Measurements from ENCODE around the gene UBE2H. TPM values are rescaled to one million over a fixed set of nuclear protein-coding genes. Genes with fewer than 3 reads are reported as not detected.

The UBE2H gene
- total and polyA plus RNA-seq, 2 of the 4 experiments (the other 2 are of a cell fraction), result 34.6 to 49.4 TPM

- H3K56ac ChIP-seq (ENCODE audit: extremely low read depth, insufficient read depth, low read length), result no peak overlapping the region
- BruUV-seq (replicated peaks), result no TSS peak
- CTCF ChIA-PET, result no interaction called here
- ATAC-seq (ENCODE audit: low read depth), result no peak
- H4K91ac ChIP-seq (ENCODE audit: insufficient read depth, low read depth, low read length), result no peak overlapping the region
- no peaks in the 10 kb centered on the region for H3K9me3 ChIP-seq (ENCODE audit: control insufficient read depth, insufficient read depth, low read length)
- peaks cover 10% of the 10 kb centered on the region for H3K4me1 ChIP-seq (ENCODE audit: control insufficient read depth, insufficient read depth, low read length)
- H3K9me1 ChIP-seq (ENCODE audit: insufficient read depth, low read length), result peaks cover 2% of the 10 kb centered on the region; the same call in 1 of the 2 replicates
- POLR2A ChIA-PET (ENCODE audit: unreplicated experiment), result interaction anchor here (0.6 kb wide), 1 partner anchor 52 kb away, joined by 9 read pairs; no protein-coding TSS in a partner anchor
- H3K4me3 ChIP-seq (ENCODE audit: insufficient read depth, low read depth, low read length), result no peak overlapping the region
- in situ Hi-C loops (cut with MboI; ENCODE audit: low sequenced_read_pairs) (no loop called here), dilution Hi-C loops (cut with HindIII; ENCODE audit: low sequenced_read_pairs, unreplicated experiment) (no loop called here), intact Hi-C loops (cut with micrococcal nuclease) (no loop called here)
- H2AK9ac ChIP-seq (replicated peaks; ENCODE audit: low read depth, low read length, poor library complexity), result no peak overlapping the region
- H3K9ac ChIP-seq (ENCODE audit: low read depth, low read length), result no peak overlapping the region
- H2BK15ac ChIP-seq (ENCODE audit: low read depth, low read length), result no peak overlapping the region
- WGBS, 2 experiments (ENCODE audit: extremely low coverage in 2 of 2, insufficient read length in 1 of 2), result no CpG with 5 or more reads among the region's 2 CpGs
- no peak overlapping the region for H3K18ac ChIP-seq (ENCODE audit: low read depth, low read length)
- H3K36me3 ChIP-seq (ENCODE audit: control insufficient read depth, insufficient read depth, low read length), result peaks cover 19% of the 10 kb centered on the region
- H3K27ac ChIP-seq (ENCODE audit: insufficient read depth, low read length), result no peak overlapping the region
- no peak overlapping the region for H4K8ac ChIP-seq (ENCODE audit: low read depth in 2 of 2, low read length in 2 of 2)
- H2BK120ac ChIP-seq (ENCODE audit: low read depth, low read length), result no peak overlapping the region
- H4K5ac ChIP-seq (ENCODE audit: low read depth, low read length), result no peak overlapping the region
- no peak for TF ChIP-seq SMC3 (IDR thresholded peaks at IDR 0.05; ENCODE audit: low read depth, low read length)
- no peak for TF ChIP-seq BHLHE40 (IDR thresholded peaks at IDR 0.05; ENCODE audit: low read depth, low read length)
- no peak for TF ChIP-seq RCOR1 (IDR thresholded peaks at IDR 0.05; ENCODE audit: insufficient replicate concordance, low read length)
- no peak for TF ChIP-seq MAZ (IDR thresholded peaks at IDR 0.05; ENCODE audit: borderline replicate concordance, low read depth, low read length)
- TF ChIP-seq MXI1 (IDR thresholded peaks at IDR 0.05; ENCODE audit: borderline replicate concordance, low read depth, low read length), result no peak
- no peak for TF ChIP-seq POLR2A (IDR thresholded peaks at IDR 0.05; ENCODE audit: low read depth, low read length)
- TF ChIP-seq CTCF (conservative IDR thresholded peaks at IDR 0.05; ENCODE audit: low read depth, low read length), result no peak
- no peak for TF ChIP-seq ELK1 (IDR thresholded peaks at IDR 0.05; ENCODE audit: borderline replicate concordance, low read depth, low read length)
- TF ChIP-seq MAFK (IDR thresholded peaks at IDR 0.05; ENCODE audit: low read depth, low read length), result no peak
- no peak for DNase-seq
- no peak overlapping the region for H3K14ac ChIP-seq (replicated peaks; ENCODE audit: low read depth, low read length)
- no peak overlapping the region for H2AK5ac ChIP-seq (ENCODE audit: low read depth, low read length)
- no peak overlapping the region for H2BK20ac ChIP-seq (ENCODE audit: low read depth, low read length)
- H3K79me1 ChIP-seq (ENCODE audit: low read depth in 1 of 2, low read length in 2 of 2), result peaks cover 20 to 52% of the 10 kb centered on the region in 2 experiments
- H4K20me1 ChIP-seq (ENCODE audit: insufficient read depth, low read length), result peaks cover 16% of the 10 kb centered on the region; the same call in 1 of the 2 replicates
- no peak overlapping the region for H2AFZ ChIP-seq (replicated peaks; ENCODE audit: low read length, poor library complexity)
- no peak overlapping the region for H3K4me2 ChIP-seq (ENCODE audit: low read depth, low read length)
- H3K23ac ChIP-seq (ENCODE audit: low read depth, low read length), result no peak overlapping the region
- no peak overlapping the region for H3K4ac ChIP-seq (ENCODE audit: low read depth, low read length)
- H2BK5ac ChIP-seq (ENCODE audit: low read depth, low read length, poor library complexity, severe bottlenecking), result no peak overlapping the region
- no peaks in the 10 kb centered on the region for H3K27me3 ChIP-seq (ENCODE audit: control insufficient read depth, insufficient read depth, low read length)
Measured at GRCh38 chr7:129875160-129875559, 77.6 kb downstream of the UBE2H start.

Data from IMR-90 (cell line).